HepG2 (cell line): ENCODE data around the gene ADCY9. TPM values are rescaled to one million over a fixed set of nuclear protein-coding genes. Genes with fewer than 3 reads are reported as not detected.

ENCODE experiments used
- ATAC-seq: fragments of 200-7000 bp; cut with Tn5 transposase; 3 replicates; pipeline ENCODE4 v1.9.1; 2020; ENCODE audit warnings: mild to moderate bottlenecking, moderate library complexity
- BruUV-seq: library from RNA; stranded (reverse); fragments of 400-500 nt; replicated peaks from 2 replicates; lab custom pipeline; 2021; lab: Mats Ljungman, UMichigan
- CTCF ChIA-PET: fragments of 300-600 bp; formaldehyde crosslinking; extraction: SDS; loops from one replicate; lab custom pipeline; 2021; ENCODE audit warnings: low total read pairs, inconsistent platforms, low intra/inter-chr PET ratio; lab: Yijun Ruan, JAX
- POLR2A ChIA-PET: fragments of 350-600 bp; sonication (Branson Sonifier 250); formaldehyde crosslinking; loops from one replicate; lab custom pipeline; 2020; ENCODE audit warnings: antibody characterized with exemption, inconsistent platforms; lab: Yijun Ruan, JAX
- DNase-seq: peaks from one replicate; pipeline ENCODE4 v3.0.0-alpha.2; 2015; ENCODE audit warnings: low spot score
- FAIRE-seq: peaks from 3 replicates; lab custom pipeline; 2011; peaks lifted over from hg19 to GRCh38; lab: Jason Lieb, UNC
- H2AFZ ChIP-seq: one replicate; pipeline ENCODE4 v1.6.1; 2011; ENCODE audit warnings: low read length, inconsistent platforms
- H3K27ac ChIP-seq: fragments of 300-600 bp; 3 replicates; pipeline ENCODE4 v1.8.0; 2011; ENCODE audit warnings: mixed run types, mild to moderate bottlenecking, mixed read lengths, low read length, inconsistent platforms; ENCODE audit not compliant: insufficient read depth; ENCODE audit errors: extremely low read length
- H3K27me3 ChIP-seq, 2 experiments: fragments of 200-600 bp in 1 of 2; 2 replicates in 1 of 2; 3 replicates in 1 of 2; pipeline versions ENCODE4 v1.6.0 to v1.8.0; 2011; ENCODE audit warnings: low read length in 2 of 2, mild to moderate bottlenecking in 2 of 2, moderate library complexity in 2 of 2, inconsistent platforms in 1 of 2; ENCODE audit not compliant: insufficient read depth in 2 of 2, control insufficient read depth in 1 of 2
- H3K36me3 ChIP-seq, 2 experiments: fragments of 200-600 bp in 1 of 2; replicated peaks in 1 of 2; 2 replicates in 1 of 2; 3 replicates in 1 of 2; pipeline versions ENCODE4 v1.5.1 to v1.8.0; 2011; ENCODE audit warnings: low read length in 2 of 2, inconsistent platforms in 1 of 2; ENCODE audit not compliant: insufficient read depth in 2 of 2, control insufficient read depth in 1 of 2
- H3K4me1 ChIP-seq: 2 replicates; pipeline ENCODE4 v1.5.1; 2012; ENCODE audit warnings: low read length, inconsistent platforms; ENCODE audit not compliant: insufficient read depth
- H3K4me2 ChIP-seq: 2 replicates; pipeline ENCODE4 v1.6.0; 2011; ENCODE audit warnings: low read depth, low read length, inconsistent platforms
- H3K4me3 ChIP-seq, 3 experiments: fragments of 200-600 bp in 1 of 3; sonication (generic), shearing (Covaris generic) in 1 of 3; replicated peaks in 1 of 3; 2 replicates each; pipeline ENCODE4 v1.5.1; 2011 to 2016; ENCODE audit warnings: low read length in 3 of 3, inconsistent platforms in 2 of 3, low read depth in 2 of 3, mild to moderate bottlenecking in 2 of 3, control low read depth in 1 of 3, mixed read lengths in 1 of 3; ENCODE audit not compliant: insufficient read depth in 1 of 3
- H3K79me2 ChIP-seq: one replicate; pipeline ENCODE4 v1.6.1; 2011; ENCODE audit warnings: low read length, inconsistent platforms; ENCODE audit not compliant: insufficient read depth
- H3K9ac ChIP-seq: 2 replicates; pipeline ENCODE4 v1.6.0; 2011; ENCODE audit warnings: mild to moderate bottlenecking, low read depth, low read length, inconsistent platforms; ENCODE audit not compliant: insufficient read depth
- H3K9me3 ChIP-seq: 2 replicates; pipeline ENCODE4 v1.5.1; 2012; ENCODE audit warnings: mild to moderate bottlenecking, low read length
- H4K20me1 ChIP-seq: 2 replicates; pipeline ENCODE4 v1.6.0; 2011; ENCODE audit warnings: inconsistent platforms, mild to moderate bottlenecking, low read length, moderate library complexity; ENCODE audit not compliant: insufficient read depth
- AFF4 ChIP-seq: sonication (generic); formaldehyde crosslinking; IDR thresholded peaks from 2 replicates; pipeline ENCODE4 v1.4.0; 2020; ENCODE audit warnings: missing genetic modification reagents
- FOXM1 ChIP-seq: sonication (generic); formaldehyde crosslinking; IDR thresholded peaks from 2 replicates; pipeline ENCODE4 v1.5.0; 2020; ENCODE audit warnings: missing genetic modification reagents
- GTF2F1 ChIP-seq: fragments of 150-350 bp; IDR thresholded peaks from 2 replicates; pipeline ENCODE4 v1.6.1; 2014; ENCODE audit warnings: low read length
- IRF2 ChIP-seq: IDR thresholded peaks from 2 replicates; pipeline ENCODE4 v1.6.1; 2018; ENCODE audit warnings: missing genetic modification reagents, missing compliant biosample characterization
- JARID2 ChIP-seq: sonication (generic); formaldehyde crosslinking; IDR thresholded peaks from 2 replicates; pipeline ENCODE4 v1.8.1; 2023; ENCODE audit warnings: missing genetic modification reagents, inconsistent platforms; ENCODE audit not compliant: insufficient replicate concordance
- KLF11 ChIP-seq: IDR thresholded peaks from 2 replicates; pipeline ENCODE4 v1.6.1; 2016; ENCODE audit warnings: missing compliant biosample characterization
- LCORL ChIP-seq, 2 experiments: fragments of 450-650 bp in 1 of 2; sonication (generic) in 1 of 2; formaldehyde crosslinking in 1 of 2; IDR thresholded peaks; 2 replicates each; pipeline versions ENCODE4 v1.5.0 to v1.6.1; 2017 to 2020; ENCODE audit warnings: antibody characterized with exemption in 1 of 2, missing genetic modification reagents in 1 of 2
- MYPOP ChIP-seq: sonication (generic); formaldehyde crosslinking; IDR thresholded peaks from 2 replicates; pipeline ENCODE4 v1.8.1; 2023; ENCODE audit warnings: mild to moderate bottlenecking, moderate library complexity, missing genetic modification reagents
- TEF ChIP-seq: sonication (generic); formaldehyde crosslinking; IDR thresholded peaks from 2 replicates; pipeline ENCODE4 v1.5.0; 2020; ENCODE audit warnings: missing genetic modification reagents
- ZNF724P ChIP-seq: sonication (generic); formaldehyde crosslinking; IDR thresholded peaks from 2 replicates; pipeline ENCODE4 v1.8.0; 2022; ENCODE audit warnings: missing genetic modification reagents, borderline replicate concordance
- ZSCAN29 ChIP-seq: sonication (generic); formaldehyde crosslinking; conservative IDR thresholded peaks from 2 replicates; pipeline ENCODE4 v1.4.0; 2020; ENCODE audit warnings: mild to moderate bottlenecking, missing genetic modification reagents
- WGBS: methylation state at CpG from one replicate; pipeline ENCODE4 v1.1.6; 2017; ENCODE audit warnings: low lambda C conversion rate; 5-methylcytosine and 5-hydroxymethylcytosine counted together
- in situ Hi-C: cut with HindIII; loops from 2 replicates; pipeline ENCODE4 v1.10.0; 2017; ENCODE audit warnings: low pct_unique_long_range_greater_than_20kb; ENCODE audit not compliant: extremely low pct_ligation_motif_present
- intact Hi-C: fragments of 100-400 bp; cut with micrococcal nuclease; formaldehyde crosslinking; loops from one replicate; pipeline ENCODE4 v1.10.0; 2022; ENCODE audit not compliant: unreplicated experiment
- polyA plus RNA-seq, 8 experiments: library from polyadenylated mRNA; depleted of rRNA in 3 of 8; stranded (reverse) in 7 of 8; unstranded in 1 of 8; fragments of >200 nt; fragmentation: Illumina TruSeq in 4 of 8; extraction: Trizol in 4 of 8; gene quantifications; 2 replicates each; pipeline versions ENCODE4 v1.2.1 to v1.2.3, GENCODE V29; 2011 to 2016; ENCODE audit warnings: low read depth in 4 of 8, missing spikeins in 1 of 8, mixed read lengths in 1 of 8; ENCODE audit not compliant: insufficient read depth in 1 of 8
- total RNA-seq, 5 experiments: library from RNA; depleted of rRNA; stranded (reverse); fragments of >200 nt; fragmentation: Illumina TruSeq; extraction: Trizol; gene quantifications; 2 replicates each; pipeline ENCODE4 v1.2.3, GENCODE V29; 2016; ENCODE audit warnings: low read depth in 1 of 5

Gene ADCY9
- total and polyA plus RNA-seq, 2 of the 13 experiments (the other 11 are each of a cell fraction or from before 2014, with no cell fraction given) = 11.2 to 13.9 TPM

GRCh38 chr16:3993052-3993785, 123.0 kb downstream of the ADCY9 start:
- intact Hi-C loops = no loop called here
- Histone ChIP-seq H3K9me3 (no peaks in the 10 kb centered on the region), H3K4me1 (no peaks in the 10 kb centered on the region; the same call in 1 of the 2 replicates), H3K27ac (no peak overlapping the region), H2AFZ (no peak overlapping the region), H3K9ac (no peak overlapping the region), H3K27me3 (no peaks in the 10 kb centered on the region), H3K4me2 (no peak overlapping the region), H3K4me3 (no peak overlapping the region), H3K36me3 (peaks cover 8 to 36% of the 10 kb centered on the region in 2 experiments; a peak in 3 of 5 replicates), H3K79me2 (no peaks in the 10 kb centered on the region), H4K20me1 (0 out of 2 replicates have a peak, but pooled peaks cover 3% of the 10 kb centered on the region)
- ChIA-PET POLR2A (no interaction called here), CTCF (no interaction called here)
- BruUV-seq = no TSS peak
- DNase-seq (no peak), FAIRE-seq (no peak), ATAC-seq (no peak)
- in situ Hi-C loops = no loop called here
- no peak for TF ChIP-seq AFF4 (CRISPR knock-in tag)
- TF ChIP-seq MYPOP (CRISPR knock-in tag) = no peak
- no peak for TF ChIP-seq IRF2
- no peak for TF ChIP-seq ZNF724P (CRISPR knock-in tag)
- TF ChIP-seq GTF2F1 = no peak
- no peak for TF ChIP-seq FOXM1 (CRISPR knock-in tag)
- no peak for TF ChIP-seq ZSCAN29
- no peak for TF ChIP-seq JARID2 (CRISPR knock-in tag)
- no peak for TF ChIP-seq LCORL (IDR thresholded peaks at IDR 0.05)
- TF ChIP-seq LCORL (CRISPR knock-in tag; IDR thresholded peaks at IDR 0.05) = no peak
- no peak for TF ChIP-seq TEF
- TF ChIP-seq KLF11 (CRISPR knock-in tag) = no peak
- TF ChIP-seq, all 625 proteins: peak for 0
- WGBS = 97% methylated on average over 36 of the region's 36 CpGs
